Activated naive CD8-positive, alpha-beta T cell treated with anti-CD3 and anti-CD28 coated beads, Interleukin-2, amount 10 ng/mL, durations not matched to agents 7 days and 5 days (primary cell): Measurements from ENCODE around the gene E2F3. TPM values are rescaled to one million over a fixed set of nuclear protein-coding genes. Genes with fewer than 3 reads are reported as not detected.
"Not testable (repeated sequence)": the region's sequence is repeated elsewhere in the genome, so short reads cannot be mapped to it uniquely, and the experiment has no call there.

Source experiments
- ATAC-seq: fragments of 150-1000 bp; cut with Tn5 transposase; one replicate; pipeline ENCODE4 v1.10.0; 2021; ENCODE audit warnings: low read depth, moderate library complexity
- POLR2A ChIA-PET: fragments of 350-600 bp; sonication (Branson Sonifier 250); formaldehyde crosslinking; loops from one replicate; lab custom pipeline; 2021; ENCODE audit warnings: antibody characterized with exemption; lab: Charles Lee
- DNase-seq: peaks from one replicate; pipeline ENCODE4 v3.0.0; 2021
- H3K27ac Mint-ChIP-seq: one replicate; pipeline ENCODE4 v1.8.0; 2022; ENCODE audit warnings: mild to moderate bottlenecking, mixed read lengths
- H3K27me3 Mint-ChIP-seq: one replicate; pipeline ENCODE4 v1.8.0; 2022; ENCODE audit warnings: mild to moderate bottlenecking, moderate library complexity, mixed read lengths
- H3K36me3 Mint-ChIP-seq: one replicate; pipeline ENCODE4 v1.8.0; 2021; ENCODE audit warnings: mild to moderate bottlenecking, mixed read lengths
- H3K4me1 Mint-ChIP-seq: one replicate; pipeline ENCODE4 v1.8.0; 2021; ENCODE audit warnings: mixed read lengths
- H3K4me3 Mint-ChIP-seq: one replicate; pipeline ENCODE4 v1.8.0; 2022; ENCODE audit warnings: mild to moderate bottlenecking, moderate library complexity, mixed read lengths
- H3K9me3 Mint-ChIP-seq: one replicate; pipeline ENCODE4 v1.8.0; 2021; ENCODE audit warnings: mixed read lengths
- total RNA-seq, 2 experiments: library from RNA; stranded (reverse); gene quantifications; one replicate each; pipeline ENCODE4 v1.2.3, GENCODE V29; 2021

Gene E2F3
- total RNA-seq, 2 experiments from 2014 or later, result 26.8 to 28.0 TPM

DNA sequence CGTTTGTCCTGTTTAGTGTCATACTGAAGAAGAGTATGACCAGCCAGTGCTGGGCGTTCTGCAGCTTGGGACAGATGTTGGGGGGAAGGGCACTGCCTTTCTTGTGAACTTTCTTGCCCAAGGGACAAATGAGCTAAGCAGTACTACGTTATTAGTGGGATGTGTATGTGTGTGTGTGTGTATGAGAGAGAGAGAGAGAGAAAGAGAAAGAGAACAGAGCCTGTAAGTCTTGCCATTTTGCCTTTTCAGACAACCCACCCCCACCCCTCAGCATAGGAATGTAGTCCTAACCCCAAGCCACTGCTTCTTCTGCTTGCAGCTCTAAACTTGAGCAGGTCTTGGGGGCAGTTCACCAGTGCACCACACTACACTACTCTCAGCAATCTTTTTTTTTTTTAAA lies 45.5 kb downstream of the E2F3 start:
- Mint-ChIP-seq H3K9me3 (peaks cover 3% of the 10 kb centered on the region), H3K27me3 (no peaks in the 10 kb centered on the region), H3K4me1 (peaks cover 6% of the 10 kb centered on the region), H3K27ac (no peak overlapping the region), H3K36me3 (peaks cover 34% of the 10 kb centered on the region), H3K4me3 (no peak overlapping the region)
- DNase-seq, result no peak
- ATAC-seq, result no peak
- POLR2A ChIA-PET, result no interaction called here

DNA sequence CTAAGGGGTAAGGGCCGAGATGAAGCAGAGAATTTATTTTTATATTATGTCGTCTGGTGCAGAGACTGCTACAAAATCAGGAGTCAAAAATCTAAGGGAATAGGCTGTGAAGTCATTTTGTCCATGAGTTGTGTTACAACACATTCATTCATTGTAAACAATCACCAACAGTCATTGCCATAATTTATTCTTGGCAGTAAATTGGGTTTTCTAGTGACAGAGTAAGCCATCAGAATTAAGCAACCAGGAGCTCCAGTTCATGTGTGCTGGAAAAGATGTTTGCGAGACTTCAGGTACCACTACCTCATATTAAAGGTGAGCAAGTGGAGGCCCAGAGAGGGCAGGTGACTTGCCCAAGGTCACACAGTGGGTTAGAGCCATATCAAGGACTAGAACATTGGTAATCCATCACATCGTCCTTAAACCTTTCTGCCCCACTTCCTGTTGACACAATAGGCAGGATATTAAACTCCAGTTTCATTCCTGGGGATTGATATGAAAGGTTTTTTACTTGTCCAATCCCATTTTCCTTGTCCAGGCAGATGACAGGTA lies 46.0 kb downstream of the E2F3 start:
- H3K4me3 Mint-ChIP-seq, result no peak overlapping the region
- H3K9me3 Mint-ChIP-seq, result peaks cover 3% of the 10 kb centered on the region
- DNase-seq (no peak), ATAC-seq (no peak)
- no peaks in the 10 kb centered on the region for H3K27me3 Mint-ChIP-seq
- POLR2A ChIA-PET, result no interaction called here
- H3K4me1 Mint-ChIP-seq, result peaks cover 6% of the 10 kb centered on the region
- H3K36me3 Mint-ChIP-seq, result peaks cover 32% of the 10 kb centered on the region
- no peak overlapping the region for H3K27ac Mint-ChIP-seq

DNA sequence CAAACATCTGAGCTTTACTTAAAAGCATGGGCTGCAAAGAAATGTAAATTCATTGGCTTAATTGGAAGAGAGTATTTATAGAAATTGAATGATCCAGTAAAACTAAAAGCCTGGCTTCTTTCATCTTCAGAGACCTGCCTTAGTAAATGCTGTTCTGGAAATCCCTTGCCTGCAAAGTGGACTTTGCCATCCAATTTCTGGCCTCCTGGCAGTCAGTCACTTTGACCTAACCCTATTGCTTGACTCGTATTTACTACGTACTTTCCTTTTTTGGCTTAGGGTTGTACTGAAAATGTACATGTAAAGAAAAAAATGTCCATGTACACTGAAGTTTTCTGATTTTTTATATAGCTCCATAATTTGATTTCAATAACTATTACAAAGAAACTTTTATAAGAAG lies 47.1 kb downstream of the E2F3 start:
- Mint-ChIP-seq H3K9me3 (peaks cover 3% of the 10 kb centered on the region), H3K4me3 (no peak overlapping the region), H3K27ac (no peak overlapping the region), H3K27me3 (no peaks in the 10 kb centered on the region), H3K36me3 (peaks cover 36% of the 10 kb centered on the region), H3K4me1 (peaks cover 7% of the 10 kb centered on the region)
- ATAC-seq (no peak), DNase-seq (no peak)
- POLR2A ChIA-PET, result no interaction called here

DNA sequence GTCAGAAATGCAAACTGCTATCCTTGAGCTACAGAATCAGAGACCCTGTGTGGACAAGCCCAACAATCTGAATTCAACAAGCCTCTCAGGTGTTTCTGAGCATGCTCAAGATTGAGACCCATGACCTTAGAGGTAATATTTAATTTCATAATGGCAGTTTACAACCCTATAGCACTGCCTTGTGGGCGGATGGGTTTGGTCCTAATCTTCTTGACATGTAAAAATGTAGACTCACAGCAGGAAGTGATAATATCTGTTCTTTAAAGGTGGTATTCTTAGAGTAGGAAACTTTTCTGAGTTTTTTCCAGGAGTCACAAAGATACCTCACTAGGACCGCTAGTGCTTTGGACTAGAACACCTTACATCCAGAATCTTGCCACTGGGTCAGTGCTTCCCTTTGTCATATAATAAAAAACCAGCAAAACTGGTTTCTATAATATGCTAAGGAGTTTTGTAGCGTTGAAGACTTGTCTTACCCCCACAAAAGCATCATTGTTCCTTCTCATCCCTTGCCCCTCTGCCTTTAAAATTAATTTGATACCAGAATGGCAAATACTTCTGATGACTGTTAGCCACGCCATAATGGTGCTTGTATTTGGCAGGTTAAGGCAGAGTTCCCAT lies 52.6 kb downstream of the E2F3 start:
- Mint-ChIP-seq H3K27me3 (no peaks in the 10 kb centered on the region), H3K4me3 (no peak overlapping the region), H3K27ac (no peak overlapping the region), H3K36me3 (peaks cover 48% of the 10 kb centered on the region), H3K4me1 (peaks cover 10% of the 10 kb centered on the region), H3K9me3 (peaks cover 3% of the 10 kb centered on the region)
- no peak for ATAC-seq
- POLR2A ChIA-PET, result no interaction called here
- no peak for DNase-seq

DNA sequence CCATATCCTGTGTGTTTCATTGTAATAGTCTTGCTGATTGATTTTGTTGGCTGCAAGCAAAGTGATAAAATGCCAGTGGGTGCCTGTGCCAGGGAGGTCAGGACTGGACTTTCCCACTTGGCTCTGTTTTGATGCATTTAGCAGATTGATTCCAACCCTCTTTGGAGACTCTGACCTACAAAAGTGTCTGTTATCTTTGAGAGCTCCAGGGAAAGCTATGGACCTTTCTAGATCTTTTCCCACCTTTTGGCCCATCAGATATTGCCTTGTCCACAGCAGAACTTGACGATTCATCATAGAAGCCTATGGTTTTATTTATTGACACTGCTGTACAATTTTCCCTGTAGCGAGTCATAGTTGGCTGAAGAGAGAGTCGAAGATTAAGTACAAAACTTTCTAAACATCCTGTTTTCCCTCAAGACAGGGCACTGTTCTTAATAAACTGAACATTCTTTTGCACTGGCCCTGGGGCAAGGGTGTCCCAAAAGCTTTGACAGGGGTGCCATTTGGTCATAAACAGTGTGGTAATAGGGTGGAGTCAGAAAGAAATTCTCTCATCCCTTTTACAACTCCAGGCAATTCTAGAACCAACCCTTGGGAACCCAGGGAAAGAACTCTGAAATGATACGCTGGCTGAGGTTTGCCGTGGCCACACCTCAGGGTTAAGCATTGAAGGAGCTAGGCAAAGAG lies 53.7 kb downstream of the E2F3 start:
- ATAC-seq, result no peak
- H3K9me3 Mint-ChIP-seq, result peaks cover 1% of the 10 kb centered on the region
- peaks cover 10% of the 10 kb centered on the region for H3K4me1 Mint-ChIP-seq
- peaks cover 53% of the 10 kb centered on the region for H3K36me3 Mint-ChIP-seq
- no peaks in the 10 kb centered on the region for H3K27me3 Mint-ChIP-seq
- no peak for DNase-seq
- no peak overlapping the region for H3K4me3 Mint-ChIP-seq
- POLR2A ChIA-PET, result no interaction called here
- no peak overlapping the region for H3K27ac Mint-ChIP-seq

DNA sequence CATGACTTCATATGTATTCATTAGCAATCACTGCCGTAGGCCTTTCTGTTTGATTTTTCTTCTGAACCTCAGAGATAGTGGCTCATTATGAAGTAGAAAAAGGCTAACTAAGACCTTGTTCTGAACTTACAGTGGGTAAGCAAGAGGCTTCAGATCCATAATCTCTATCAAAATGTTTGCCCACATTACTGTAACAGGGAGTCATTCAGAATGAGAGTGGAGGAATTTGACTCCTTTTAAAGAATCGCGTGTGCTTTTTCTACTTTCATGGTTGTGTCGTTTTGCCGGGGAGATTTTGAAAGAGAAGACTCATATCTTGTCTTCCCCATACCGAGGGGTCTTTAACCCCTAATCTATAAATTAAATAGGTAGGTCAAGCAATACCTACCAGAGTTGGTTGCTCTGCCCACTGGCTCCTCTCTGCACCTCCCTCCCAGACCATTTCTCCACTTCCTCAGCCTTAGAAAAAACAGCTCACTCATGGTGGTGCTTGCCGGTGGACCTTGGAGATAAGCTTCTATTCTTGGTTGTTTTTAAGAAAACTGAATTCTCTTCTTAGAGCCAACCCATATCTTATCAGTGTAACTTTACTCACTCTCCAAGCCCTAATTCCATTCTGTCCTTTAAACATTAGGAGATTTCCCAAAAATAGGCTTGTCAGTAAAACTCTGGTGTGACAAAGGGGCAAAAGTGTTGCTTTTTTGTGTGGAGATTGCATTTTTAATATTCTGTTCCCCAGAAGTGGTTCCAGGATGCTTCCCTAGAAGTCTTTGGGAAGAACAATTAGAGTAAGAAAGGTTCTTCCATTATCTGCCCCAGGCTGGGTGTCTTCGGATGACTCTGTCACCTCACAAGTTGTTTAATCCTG lies 56.6 kb downstream of the E2F3 start:
- no peak for ATAC-seq
- DNase-seq, result no peak
- H3K27ac Mint-ChIP-seq, result no peak overlapping the region
- no peaks in the 10 kb centered on the region for H3K27me3 Mint-ChIP-seq
- no peak overlapping the region for H3K4me3 Mint-ChIP-seq
- no peaks in the 10 kb centered on the region for H3K9me3 Mint-ChIP-seq
- POLR2A ChIA-PET, result no interaction called here
- H3K4me1 Mint-ChIP-seq, result peaks cover 6% of the 10 kb centered on the region
- H3K36me3 Mint-ChIP-seq, result peaks cover 50% of the 10 kb centered on the region

DNA sequence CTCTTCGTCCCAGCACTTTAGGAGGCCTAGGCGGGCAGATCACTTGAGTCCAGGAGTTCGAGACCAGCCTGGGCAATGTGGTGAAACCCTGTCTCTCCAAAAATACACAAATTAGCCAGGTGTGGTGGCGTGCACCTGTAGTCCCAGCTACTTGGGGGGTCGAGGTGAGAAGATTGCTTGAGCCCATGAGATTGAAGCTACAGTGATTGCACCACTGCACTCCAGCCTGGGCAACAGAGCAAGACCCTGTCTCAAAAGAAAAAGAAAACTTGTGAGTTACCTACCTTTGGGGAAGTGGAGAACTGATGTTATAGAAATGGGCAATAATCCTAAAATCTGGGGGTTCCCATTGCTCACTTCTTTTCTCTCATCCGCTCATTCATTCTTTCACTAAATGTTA lies 58.0 kb downstream of the E2F3 start:
- Mint-ChIP-seq H3K9me3 (no peaks in the 10 kb centered on the region), H3K4me3 (no peak overlapping the region), H3K4me1 (peaks cover 3% of the 10 kb centered on the region), H3K27me3 (no peaks in the 10 kb centered on the region), H3K27ac (no peak overlapping the region), H3K36me3 (peaks cover 50% of the 10 kb centered on the region)
- DNase-seq (no peak), ATAC-seq (no peak)
- POLR2A ChIA-PET, result no interaction called here

DNA sequence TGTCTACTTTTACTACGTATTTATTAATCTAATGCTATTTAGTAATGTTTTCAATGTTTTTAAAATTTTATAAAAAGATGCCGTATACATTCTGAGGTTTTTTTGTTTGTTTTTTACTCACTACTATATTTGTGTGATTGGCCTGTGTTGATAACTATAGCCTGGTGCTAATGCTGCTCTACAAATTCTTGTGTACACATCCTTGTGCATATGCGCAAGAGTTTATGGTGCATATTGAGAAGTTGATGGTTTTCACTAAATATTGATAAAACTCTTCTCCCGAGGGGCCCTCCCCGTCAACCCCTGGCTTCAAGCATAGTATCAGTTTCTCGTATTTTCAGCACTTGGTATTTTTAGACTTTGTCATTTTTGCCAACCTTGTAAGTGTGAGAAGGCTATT lies 59.9 kb downstream of the E2F3 start:
- H3K4me1 Mint-ChIP-seq, result peaks cover 7% of the 10 kb centered on the region
- POLR2A ChIA-PET, result no interaction called here
- H3K4me3 Mint-ChIP-seq, result no peak overlapping the region
- H3K27ac Mint-ChIP-seq, result no peak overlapping the region
- H3K27me3 Mint-ChIP-seq, result no peaks in the 10 kb centered on the region
- DNase-seq, result no peak
- peaks cover 63% of the 10 kb centered on the region for H3K36me3 Mint-ChIP-seq
- no peak for ATAC-seq
- no peaks in the 10 kb centered on the region for H3K9me3 Mint-ChIP-seq

DNA sequence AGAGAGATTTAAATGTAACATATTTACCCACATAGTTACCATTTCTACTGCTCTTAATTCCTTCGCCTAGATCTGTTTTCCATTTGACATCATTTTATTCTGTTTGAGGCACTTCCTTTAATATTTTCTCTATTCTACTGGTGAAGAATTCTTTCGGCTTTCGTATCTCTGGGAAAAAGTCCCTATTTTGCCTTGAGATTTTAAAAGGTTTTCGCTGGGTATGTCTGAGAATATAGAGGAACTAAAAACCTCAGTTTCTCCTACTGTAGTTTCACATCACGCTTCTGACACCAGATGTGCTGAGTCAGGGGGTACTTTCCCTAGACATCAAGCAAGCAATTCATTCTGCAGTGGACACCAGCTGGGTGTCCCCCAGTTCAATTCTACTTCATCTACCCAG lies 61.7 kb downstream of the E2F3 start:
- peaks cover 20% of the 10 kb centered on the region for H3K4me1 Mint-ChIP-seq
- H3K4me3 Mint-ChIP-seq, result no peak overlapping the region
- H3K9me3 Mint-ChIP-seq, result no peaks in the 10 kb centered on the region
- H3K27ac Mint-ChIP-seq, result no peak overlapping the region
- POLR2A ChIA-PET, result no interaction called here
- no peak for DNase-seq
- no peak for ATAC-seq
- peaks cover 60% of the 10 kb centered on the region for H3K36me3 Mint-ChIP-seq
- H3K27me3 Mint-ChIP-seq, result no peaks in the 10 kb centered on the region

DNA sequence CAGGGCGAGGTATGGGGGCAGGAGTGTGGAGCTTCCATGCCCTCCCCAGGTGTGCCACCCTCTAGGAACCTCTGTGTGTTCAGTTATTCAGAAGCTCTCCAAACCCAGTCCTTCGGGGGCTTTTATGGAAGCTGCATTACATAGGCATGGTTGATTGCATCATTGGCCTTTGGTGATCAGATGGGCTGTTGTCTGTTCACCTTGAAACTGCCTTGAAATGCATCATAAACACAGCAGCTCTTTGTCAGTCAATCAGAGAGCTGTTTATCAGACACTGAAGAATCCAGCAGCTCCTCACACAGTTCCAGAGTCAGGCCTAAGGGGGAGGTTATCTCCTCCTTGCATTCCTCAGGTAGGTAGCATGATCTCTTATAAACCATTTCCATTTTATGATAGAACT lies 62.4 kb downstream of the E2F3 start:
- H3K36me3 Mint-ChIP-seq, result peaks cover 59% of the 10 kb centered on the region
- H3K4me3 Mint-ChIP-seq, result no peak overlapping the region
- no peak overlapping the region for H3K27ac Mint-ChIP-seq
- H3K9me3 Mint-ChIP-seq, result no peaks in the 10 kb centered on the region
- DNase-seq, result no peak
- no peak for ATAC-seq
- H3K4me1 Mint-ChIP-seq, result peaks cover 22% of the 10 kb centered on the region
- POLR2A ChIA-PET, result no interaction called here
- H3K27me3 Mint-ChIP-seq, result no peaks in the 10 kb centered on the region

DNA sequence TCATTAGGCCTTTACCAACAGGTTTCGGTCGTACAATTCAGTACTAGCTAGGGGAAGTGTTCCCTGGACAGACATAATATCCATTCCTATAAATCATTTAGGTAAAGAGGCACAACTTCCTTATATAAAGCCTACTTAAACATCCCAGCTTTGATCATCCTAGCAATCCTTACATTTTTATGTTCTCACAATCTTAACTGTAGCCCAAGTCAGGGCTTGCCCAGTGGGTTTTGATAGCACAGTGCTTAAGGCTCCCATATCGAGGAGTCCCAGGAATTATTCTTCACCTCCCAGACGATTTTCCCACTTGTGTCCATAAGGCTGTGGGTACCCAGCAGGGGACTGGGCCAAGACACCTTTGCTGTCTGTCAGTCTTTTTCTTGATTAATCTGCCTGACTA lies 63.2 kb downstream of the E2F3 start:
- no peak overlapping the region for H3K27ac Mint-ChIP-seq
- no peaks in the 10 kb centered on the region for H3K9me3 Mint-ChIP-seq
- H3K4me1 Mint-ChIP-seq, result peaks cover 22% of the 10 kb centered on the region
- no peaks in the 10 kb centered on the region for H3K27me3 Mint-ChIP-seq
- POLR2A ChIA-PET, result no interaction called here
- DNase-seq (no peak), ATAC-seq (no peak)
- no peak overlapping the region for H3K4me3 Mint-ChIP-seq
- H3K36me3 Mint-ChIP-seq, result peaks cover 55% of the 10 kb centered on the region

DNA sequence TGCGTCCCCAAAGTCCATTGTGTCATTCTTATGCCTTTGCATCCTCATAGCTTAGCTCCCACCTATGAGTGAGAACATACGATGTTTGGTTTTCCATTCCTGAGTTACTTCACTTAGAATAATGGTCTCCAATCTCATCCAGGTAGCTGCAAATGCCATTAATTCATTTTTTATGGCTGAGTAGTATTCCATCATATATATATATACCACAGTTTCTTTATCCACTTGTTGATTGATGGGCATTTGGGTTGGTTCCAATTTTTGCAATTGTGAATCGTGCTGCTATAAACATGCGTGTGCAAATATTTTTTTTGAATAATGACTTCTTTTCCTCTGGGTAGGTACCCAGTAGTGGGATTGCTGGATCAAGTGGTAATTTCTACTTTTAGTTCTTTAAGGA lies 63.9 kb downstream of the E2F3 start:
- ATAC-seq, H3K9me3 Mint-ChIP-seq, POLR2A ChIA-PET, H3K27ac Mint-ChIP-seq, H3K27me3 Mint-ChIP-seq, H3K4me3 Mint-ChIP-seq, DNase-seq: not testable (repeated sequence)
- H3K36me3 Mint-ChIP-seq, result peaks cover 53% of the 10 kb centered on the region
- H3K4me1 Mint-ChIP-seq, result peaks cover 22% of the 10 kb centered on the region

DNA sequence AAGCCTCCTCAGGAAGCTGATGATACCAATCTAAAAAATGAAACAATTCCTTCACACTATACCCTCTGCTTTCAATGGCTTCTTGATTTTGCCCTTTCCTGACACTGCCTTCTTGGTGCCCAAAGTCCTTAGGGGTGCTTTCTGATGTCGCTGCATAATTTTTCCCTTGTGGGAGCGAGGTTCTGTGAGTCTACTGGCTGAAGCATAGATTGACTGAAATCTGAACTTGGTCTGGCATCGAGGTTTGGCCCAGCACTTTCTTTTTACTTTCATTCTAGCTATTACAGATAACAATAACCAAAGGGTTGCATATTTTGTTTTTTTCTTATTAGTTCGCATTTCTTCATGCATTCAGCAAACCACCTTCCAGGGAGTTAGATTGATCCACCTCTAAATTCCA lies 65.8 kb downstream of the E2F3 start:
- DNase-seq, result no peak
- POLR2A ChIA-PET, result no interaction called here
- ATAC-seq, result no peak
- Mint-ChIP-seq H3K27me3 (no peaks in the 10 kb centered on the region), H3K36me3 (peaks cover 43% of the 10 kb centered on the region), H3K4me1 (peaks cover 22% of the 10 kb centered on the region), H3K27ac (no peak overlapping the region), H3K9me3 (no peaks in the 10 kb centered on the region), H3K4me3 (no peak overlapping the region)
